NCI-H187 treated with DMSO at 0.1 percent for 48 hours (cell line): ENCODE measurements around the gene BEST1.
"Not testable (repeated sequence)": the region's sequence is repeated elsewhere in the genome, so short reads cannot be mapped to it uniquely, and the experiment has no call there.

Experiments
- DNase-seq: peaks from one replicate; lab custom pipeline; 2025; lab: John Stamatoyannopoulos, UW

Gene BEST1

DNA sequence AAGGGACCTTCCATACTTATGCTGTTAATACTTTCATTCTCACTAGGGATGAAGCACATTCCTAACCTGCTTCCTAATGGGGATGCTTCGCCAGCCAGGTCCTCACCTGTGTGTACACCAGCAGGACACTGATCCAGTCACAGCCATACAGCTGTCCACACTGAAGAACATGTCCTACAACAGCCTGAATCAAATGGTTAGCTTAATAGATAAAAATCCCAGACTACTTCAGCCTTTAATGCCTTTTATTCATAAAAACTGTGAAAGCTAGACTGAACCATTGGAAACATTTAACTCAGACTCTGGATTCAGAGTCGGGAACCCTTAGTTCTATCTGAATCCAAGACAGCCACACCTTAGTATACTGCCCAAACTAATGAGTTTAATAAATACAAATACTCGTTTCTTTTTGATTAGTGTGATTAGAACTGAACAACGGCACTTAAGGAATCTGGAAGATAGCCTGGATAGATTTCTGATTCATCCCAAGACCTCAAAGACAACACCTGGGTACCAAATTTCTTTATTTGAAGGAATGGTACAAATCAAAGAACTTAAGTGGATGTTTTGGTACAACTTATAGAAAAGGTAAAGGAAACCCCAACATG, 14.0 kb downstream of the BEST1 start:
- DNase-seq, result no peak

DNA sequence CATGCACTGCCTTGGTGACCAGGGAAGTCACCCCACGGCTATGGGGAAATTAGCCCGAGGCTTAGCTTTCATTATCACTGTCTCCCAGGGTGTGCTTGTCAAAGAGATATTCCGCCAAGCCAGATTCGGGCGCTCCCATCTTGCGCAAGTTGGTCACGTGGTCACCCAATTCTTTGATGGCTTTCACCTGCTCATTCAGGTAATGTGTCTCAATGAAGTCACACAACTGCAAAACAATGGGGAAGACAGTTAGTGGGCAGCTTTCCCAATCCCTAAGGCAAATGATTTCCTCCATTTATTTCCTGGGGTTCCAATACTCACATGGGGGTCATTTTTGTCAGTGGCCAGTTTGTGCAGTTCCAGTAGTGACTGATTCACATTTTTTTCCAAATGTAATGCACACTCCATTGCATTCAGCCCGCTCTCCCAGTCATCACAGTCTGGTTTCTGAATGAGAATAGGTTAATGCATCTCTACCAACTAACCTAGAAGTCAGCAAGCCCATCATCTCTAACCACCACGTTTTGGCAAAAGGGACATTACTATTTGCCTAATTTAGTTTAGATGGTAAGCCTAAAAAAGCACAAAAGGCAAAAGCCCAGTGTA, 14.6 kb downstream of the BEST1 start:
- not testable (repeated sequence) for DNase-seq

DNA sequence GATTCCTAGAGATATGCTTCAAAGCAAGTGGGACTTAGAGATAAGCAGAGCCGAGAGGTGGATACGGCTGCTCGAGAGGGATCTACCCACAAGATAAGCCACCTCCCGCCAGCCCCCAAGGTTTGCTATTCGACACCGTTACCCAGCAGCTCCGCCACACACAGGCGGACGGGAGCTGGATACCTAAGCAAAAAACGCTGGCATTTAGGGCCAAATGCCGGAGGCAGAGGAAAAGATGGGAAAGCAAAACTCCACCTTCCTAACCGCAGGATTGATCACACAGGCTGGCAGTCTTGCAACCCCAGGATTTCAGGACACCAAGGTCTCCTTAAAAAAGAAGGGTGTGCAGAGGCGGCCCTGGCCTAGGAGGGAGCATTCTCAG, 16.6 kb downstream of the BEST1 start:
- no peak for DNase-seq

DNA sequence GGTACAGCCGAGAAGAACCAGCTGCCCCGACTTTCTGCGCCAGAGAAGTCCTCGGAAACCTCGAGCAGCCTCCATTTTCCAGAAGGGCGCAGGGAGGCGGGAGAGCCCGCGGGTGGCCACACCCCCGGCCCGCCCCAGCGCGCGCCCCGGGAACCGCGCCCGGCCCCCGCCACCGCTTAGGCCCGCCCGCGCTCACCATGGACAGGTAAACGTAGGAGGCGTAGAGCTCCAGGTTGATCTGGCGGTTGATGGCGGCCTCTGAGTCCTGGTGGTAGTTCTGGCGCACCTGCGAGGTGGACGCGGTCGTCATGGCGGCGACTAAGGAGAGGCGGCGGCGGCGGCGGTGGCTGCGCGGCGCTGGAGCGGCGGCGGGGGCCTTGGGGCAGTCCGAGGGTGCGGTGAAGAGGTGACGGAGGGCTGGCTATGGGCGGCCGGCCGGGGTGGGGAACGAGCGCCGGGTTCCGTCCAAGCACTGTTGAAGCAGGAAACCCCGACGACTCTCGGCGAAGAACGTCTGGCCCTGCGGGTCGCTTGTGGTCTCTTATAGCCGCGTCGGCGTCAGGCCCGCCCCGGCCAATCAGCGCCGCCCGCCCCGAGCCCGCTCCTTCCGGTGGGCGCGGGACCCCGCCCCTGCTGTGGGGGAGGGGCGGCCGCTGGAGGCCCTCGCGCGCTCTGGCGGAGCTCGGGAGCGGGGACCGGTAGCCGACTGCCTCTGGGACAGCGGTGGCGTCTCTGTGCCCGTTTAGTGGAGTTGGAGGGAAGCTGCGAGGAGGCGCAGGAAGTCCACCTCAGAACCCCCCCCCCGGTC, 17.2 kb downstream of the BEST1 start, which contains the start of gene FTH1:
FTH1 (minus strand) TSS at position 519 of the 808 bp plus-strand sequence; CDS start at position 310, 209 bp downstream.
- DNase-seq, result peak; percentile 29

GRCh38 chr11:61967924-61968757, 18.0 kb downstream of the BEST1 start:
- no peak for DNase-seq

- no peak for DNase-seq
These were observed 18.7 kb downstream of the BEST1 start for GRCh38 chr11:61968758-61969390.

GRCh38 chr11:61969391-61969758, 19.2 kb downstream of the BEST1 start:
- DNase-seq, result no peak

DNA sequence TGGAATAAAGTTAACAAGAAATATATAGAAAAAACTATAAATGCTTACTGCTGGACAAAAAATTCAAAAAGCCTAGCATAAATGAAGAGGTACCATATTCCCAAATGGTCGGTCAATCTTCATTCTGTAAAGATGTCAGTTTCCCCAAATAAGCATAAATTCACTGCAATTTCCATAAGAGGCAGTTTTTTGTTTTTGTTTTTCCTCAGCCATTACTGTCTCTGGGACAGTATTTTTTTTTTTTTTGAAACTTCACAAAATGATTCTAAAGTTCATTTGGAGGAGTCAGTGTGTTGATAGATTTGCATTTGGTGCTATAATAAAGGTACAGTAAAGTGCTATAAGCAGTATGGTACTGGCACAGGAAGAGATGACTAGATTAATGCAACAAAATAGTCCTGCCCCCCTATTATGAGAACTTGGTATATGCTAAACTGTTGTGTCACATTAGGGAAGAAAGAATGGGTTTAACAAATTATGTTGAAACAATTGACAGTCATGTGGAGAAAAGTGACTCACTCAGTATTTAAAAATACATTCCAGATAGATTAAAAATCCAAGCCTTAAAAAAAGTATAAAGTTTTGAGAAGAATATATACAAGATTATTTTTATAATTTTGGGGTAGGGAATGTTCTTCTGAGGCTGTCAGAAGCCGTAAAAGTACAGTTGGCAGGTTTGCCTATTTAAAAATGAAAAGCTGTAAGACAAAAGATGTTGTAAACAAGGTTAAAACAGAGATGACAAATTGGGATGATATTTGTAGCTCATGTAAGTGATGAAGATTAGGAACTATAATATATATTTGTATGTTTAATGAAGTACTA, 19.9 kb downstream of the BEST1 start:
- no peak for DNase-seq

GRCh38 chr11:61971248-61972111, 21.3 kb downstream of the BEST1 start:
- no peak for DNase-seq

DNA sequence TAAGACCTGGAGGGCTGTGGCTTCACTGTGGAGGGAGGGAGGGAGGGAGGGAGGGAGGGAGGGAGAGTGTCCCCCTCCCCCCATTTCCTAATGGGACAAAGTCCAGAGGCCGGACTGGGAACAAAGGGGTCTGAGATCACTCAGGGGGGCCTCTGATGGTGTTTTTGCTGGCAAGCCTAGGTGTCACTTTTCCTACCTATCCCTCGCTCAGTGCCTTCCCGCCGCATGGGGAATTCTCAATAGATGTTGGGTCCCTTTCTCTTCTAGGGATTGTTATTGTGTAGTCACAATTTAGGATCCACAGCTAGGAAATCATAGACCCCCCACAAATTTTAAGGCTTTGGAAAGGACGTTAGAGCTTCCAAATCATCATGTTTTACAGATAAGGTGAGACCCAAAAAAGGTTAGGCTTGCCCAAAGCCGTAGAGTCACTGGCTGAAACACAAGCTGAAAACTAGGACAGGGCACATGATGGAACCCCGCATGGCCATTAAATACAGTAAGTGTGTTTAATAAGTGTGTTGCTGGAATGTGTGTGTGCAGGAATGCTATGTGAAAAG, 22.0 kb downstream of the BEST1 start:
- no peak for DNase-seq

GRCh38 chr11:61972672-61973475, 22.7 kb downstream of the BEST1 start:
- DNase-seq, result no peak

GRCh38 chr11:61973476-61974162, 23.5 kb downstream of the BEST1 start:
- DNase-seq, result no peak

DNA sequence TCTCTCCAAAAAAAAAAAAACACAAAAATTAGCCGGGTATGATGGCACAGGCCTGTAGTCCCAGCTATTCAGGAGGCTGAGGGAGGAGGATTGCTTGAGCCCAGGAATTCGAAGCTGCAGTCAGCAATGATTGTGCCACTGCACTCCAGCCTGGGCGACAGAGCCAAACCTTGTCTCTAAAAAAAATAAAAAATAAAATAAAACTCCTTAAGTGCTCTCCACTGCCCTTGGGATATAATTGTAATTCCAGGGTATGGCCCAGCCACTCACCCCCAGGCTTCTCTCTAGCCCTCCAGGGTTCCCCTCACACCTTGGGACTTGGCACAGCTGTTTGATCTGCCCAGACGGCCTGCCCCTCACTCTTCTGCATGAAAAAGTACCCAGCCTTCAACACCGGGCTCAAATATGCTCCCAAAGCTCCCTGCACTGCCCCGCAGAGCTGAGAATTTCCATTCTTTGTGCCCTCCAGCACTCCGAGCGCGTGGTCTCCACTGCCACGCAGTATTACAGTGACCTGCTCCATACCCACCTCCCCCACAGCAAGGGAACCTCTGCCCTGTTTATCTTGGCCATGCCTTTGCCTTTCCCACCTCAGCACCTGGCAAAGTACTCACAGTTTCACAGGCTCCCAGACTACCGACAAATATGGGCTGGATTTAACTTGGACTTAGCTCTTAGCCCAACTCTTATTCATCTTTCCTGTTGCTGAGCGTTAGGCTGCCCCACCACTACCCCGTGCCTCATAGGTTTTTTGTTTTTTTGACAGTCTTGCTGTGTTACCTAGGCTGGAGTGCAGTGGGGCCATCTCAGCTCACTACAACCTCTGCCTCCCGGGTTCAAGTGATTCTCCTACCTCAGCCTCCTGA, 24.8 kb downstream of the BEST1 start:
- no peak for DNase-seq

DNA sequence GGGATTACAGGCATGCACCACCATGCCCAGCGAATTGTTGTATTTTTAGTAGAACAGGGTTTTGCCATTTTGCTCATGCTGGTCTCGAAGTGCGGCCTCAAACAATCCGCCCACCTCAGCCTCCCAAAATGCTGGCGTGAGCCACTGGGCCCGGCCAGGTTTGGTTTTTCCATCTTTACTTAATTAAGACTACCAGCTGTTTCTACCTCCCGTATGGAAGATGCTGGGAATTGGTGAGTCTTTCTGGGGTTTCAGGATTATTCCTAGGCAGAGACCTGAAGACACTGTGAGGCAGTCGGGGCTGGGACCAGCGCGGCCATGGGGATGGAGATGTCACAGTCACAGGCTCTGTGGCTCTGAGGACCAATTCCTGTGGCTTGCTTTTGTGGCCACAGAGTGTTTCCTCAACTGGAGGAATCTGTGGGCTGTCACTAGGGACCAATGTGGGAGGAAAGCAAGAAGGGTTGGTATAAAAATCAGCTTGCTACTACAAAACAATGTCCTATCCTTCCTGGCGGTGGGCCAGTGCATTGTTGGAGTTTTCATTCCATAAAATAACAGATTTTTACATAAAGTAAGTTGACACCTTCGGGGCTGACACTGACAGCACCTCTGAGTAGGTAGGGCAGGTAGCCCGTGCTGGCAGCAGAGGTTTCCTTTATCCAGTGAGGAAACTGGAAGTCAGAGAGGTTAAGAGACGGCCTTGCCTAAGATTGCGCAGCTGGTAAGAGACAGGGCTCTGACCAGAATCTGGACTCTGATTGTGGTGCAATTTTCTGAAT, 25.7 kb downstream of the BEST1 start:
- no peak for DNase-seq

- DNase-seq, result no peak
These were observed 26.3 kb downstream of the BEST1 start for GRCh38 chr11:61976420-61976800.

DNA sequence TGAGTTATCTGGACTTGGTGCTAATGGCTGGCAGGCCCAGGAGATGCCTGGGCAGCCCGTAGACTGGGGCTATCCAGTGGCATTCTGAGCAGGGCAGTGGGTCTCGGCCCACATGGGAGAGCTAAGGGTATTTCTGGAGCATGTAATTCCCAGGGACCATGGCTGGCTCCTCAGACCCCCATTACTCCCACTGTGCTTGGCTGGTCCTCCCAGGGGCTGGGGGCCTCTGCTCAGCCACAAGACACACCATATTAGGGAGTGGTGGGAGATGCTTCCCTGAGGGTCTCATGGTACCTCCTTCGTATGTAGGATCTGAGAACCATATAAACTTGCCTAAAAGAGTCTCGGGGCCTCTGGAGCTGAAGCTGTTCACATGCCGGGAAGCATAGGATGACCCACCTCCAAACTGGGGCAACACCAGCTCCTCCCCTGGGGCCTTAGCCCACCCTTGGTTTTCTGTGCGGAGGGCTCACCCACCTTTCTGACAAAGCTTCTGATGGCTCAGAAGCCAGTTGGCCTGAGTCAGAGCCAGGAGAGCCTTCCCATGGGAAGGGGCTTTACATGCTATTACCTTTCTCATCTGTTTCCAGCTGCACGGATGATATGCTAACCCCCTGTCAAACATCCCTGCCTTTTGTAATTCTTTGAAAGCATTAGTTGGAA, 26.8 kb downstream of the BEST1 start:
- no peak for DNase-seq
